ENCODE data around the gene EFCAB11.

GRCh38 chr14:89842837-89843236 lies 111.7 kb downstream of the EFCAB11 start:
- no peak for TF ChIP-seq POLR2A (IDR thresholded peaks at IDR 0.05)
- TF ChIP-seq CTCF (IDR thresholded peaks at IDR 0.05): no peak
